Ishikawa (cell line): ENCODE measurements around the gene ADAMTSL1.

Source experiments
- CREB1 ChIP-seq: IDR thresholded peaks from 2 replicates; pipeline ENCODE4 v1.6.1; 2012; ENCODE audit warnings: low read depth
- EGR1 ChIP-seq: IDR thresholded peaks from 2 replicates; pipeline ENCODE4 v1.6.1; 2012
- EP300 ChIP-seq: IDR thresholded peaks from 2 replicates; pipeline ENCODE4 v1.6.1; 2012; ENCODE audit warnings: borderline replicate concordance
- FOXM1 ChIP-seq: IDR thresholded peaks from 2 replicates; pipeline ENCODE4 v1.6.1; 2012; ENCODE audit warnings: low read depth, borderline replicate concordance
- MAX ChIP-seq: IDR thresholded peaks from 2 replicates; pipeline ENCODE4 v1.6.1; 2012
- TAF1 ChIP-seq: IDR thresholded peaks from 2 replicates; pipeline ENCODE4 v1.6.1; 2012; ENCODE audit warnings: low read depth, mild to moderate bottlenecking
- TCF12 ChIP-seq: IDR thresholded peaks from 2 replicates; pipeline ENCODE4 v1.6.1; 2012; ENCODE audit warnings: low read depth
- TEAD4 ChIP-seq: IDR thresholded peaks from 2 replicates; pipeline ENCODE4 v1.6.1; 2012
- YY1 ChIP-seq: IDR thresholded peaks from 2 replicates; pipeline ENCODE4 v1.6.1; 2012; ENCODE audit warnings: low read depth

- TF ChIP-seq EGR1 (no peak), YY1 (no peak), MAX (no peak), EP300 (no peak), TCF12 (no peak), CREB1 (no peak), TAF1 (no peak), FOXM1 (no peak), TEAD4 (no peak)
Measured at GRCh38 chr9:18479405-18479804, 5.5 kb downstream of the ADAMTSL1 start.
